NCI-H82 treated with DMSO at 0.1 percent for 48 hours (cell line): Measurements from ENCODE around the gene COL15A1.
"Not testable (repeated sequence)": the region's sequence is repeated elsewhere in the genome, so short reads cannot be mapped to it uniquely, and the experiment has no call there.

ENCODE experiments used
- DNase-seq: peaks from one replicate; lab custom pipeline; 2025; ENCODE audit not compliant: unreplicated experiment; lab: John Stamatoyannopoulos, UW

The COL15A1 gene

GRCh38 chr9:99074902-99075245 is 131.2 kb downstream of the COL15A1 start:
- no peak for DNase-seq

- DNase-seq, result no peak
Measured at GRCh38 chr9:99075246-99075912, 131.7 kb downstream of the COL15A1 start.

- DNase-seq, result no peak
Measured at GRCh38 chr9:99076030-99076429, 132.3 kb downstream of the COL15A1 start.

GRCh38 chr9:99076483-99077171 is 132.9 kb downstream of the COL15A1 start:
- no peak for DNase-seq

GRCh38 chr9:99078717-99079116 is 135.0 kb downstream of the COL15A1 start:
- no peak for DNase-seq

- DNase-seq, result no peak
Measured at GRCh38 chr9:99079542-99079941, 135.8 kb downstream of the COL15A1 start.

GRCh38 chr9:99083051-99083450 is 139.3 kb downstream of the COL15A1 start:
- no peak for DNase-seq

- no peak for DNase-seq
Measured at GRCh38 chr9:99085949-99086948, 142.5 kb downstream of the COL15A1 start.

GRCh38 chr9:99087462-99087861 is 143.8 kb downstream of the COL15A1 start:
- DNase-seq, result no peak

GRCh38 chr9:99090336-99091130 is 146.8 kb downstream of the COL15A1 start:
- no peak for DNase-seq

GRCh38 chr9:99092643-99093491 is 149.2 kb downstream of the COL15A1 start:
- DNase-seq, result no peak

- no peak for DNase-seq
Measured at GRCh38 chr9:99093492-99093791, 149.7 kb downstream of the COL15A1 start.

- no peak for DNase-seq
Measured at GRCh38 chr9:99095565-99095964, 151.9 kb downstream of the COL15A1 start.

- DNase-seq, result no peak
Measured at GRCh38 chr9:99096409-99096808, 152.7 kb downstream of the COL15A1 start.

- not testable (repeated sequence) for DNase-seq
Measured at GRCh38 chr9:99099806-99100585, 156.3 kb downstream of the COL15A1 start.

GRCh38 chr9:99101271-99101670 is 157.6 kb downstream of the COL15A1 start:
- DNase-seq, result no peak

- DNase-seq, result no peak
Measured at GRCh38 chr9:99101812-99102211, 158.1 kb downstream of the COL15A1 start.

GRCh38 chr9:99103054-99103895 is 159.6 kb downstream of the COL15A1 start:
- DNase-seq, result no peak
